Renal cortical epithelial cell (primary cell): ENCODE results near the gene MEA1. TPM values are rescaled to one million over a fixed set of nuclear protein-coding genes. Genes with fewer than 3 reads are reported as not detected.
A peak's percentile ranks its signal among the peaks of the same experiment; 100 is the strongest.
"Not testable (repeated sequence)": the region's sequence is repeated elsewhere in the genome, so short reads cannot be mapped to it uniquely, and the experiment has no call there.

Experiments used
- DNase-seq: peaks from one replicate; pipeline ENCODE4 v3.0.0-alpha.2; 2011; ENCODE audit warnings: low read depth
- total RNA-seq: library from RNA; depleted of rRNA; stranded (reverse); fragments of >200 nt; gene quantifications from 2 replicates; pipeline ENCODE4 v1.2.3, GENCODE V29; 2014

MEA1 gene
- 38.3 and 46.9 TPM in 2 replicates for total RNA-seq

- peak; percentile 100 for DNase-seq
These were observed at the start of gene MEA1, which contains the start of gene KLHDC3 for GRCh38 chr6:43013843-43014433. Gene MEA1 (minus strand): TSS chr6:43013946. CDS start chr6:43013813, 133 bp downstream. Gene KLHDC3 (plus strand): TSS chr6:43014249. CDS start chr6:43017193, 2,944 bp downstream.

- DNase-seq = no peak
These were observed 49.1 kb upstream of the MEA1 start for GRCh38 chr6:43062818-43063217.

- DNase-seq = no peak
These were observed 48.1 kb upstream of the MEA1 start for GRCh38 chr6:43061861-43062260.

- DNase-seq = no peak
These were observed 47.2 kb upstream of the MEA1 start for GRCh38 chr6:43060755-43061633.

- peak; percentile 57 for DNase-seq
These were observed 46.4 kb upstream of the MEA1 start for GRCh38 chr6:43060034-43060754.

- DNase-seq = peak; percentile 96
These were observed 45.7 kb upstream of the MEA1 start, which contains the start of the genes KLC4 and MRPL2 for GRCh38 chr6:43059168-43060033. Gene KLC4 (plus strand): TSS chr6:43059631. CDS start chr6:43061336, 1,705 bp downstream. Gene MRPL2 (minus strand): TSS chr6:43059434. CDS start chr6:43059381, 53 bp downstream.

- no peak for DNase-seq
These were observed 44.8 kb upstream of the MEA1 start for GRCh38 chr6:43058531-43058930.

- no peak for DNase-seq
These were observed 42.2 kb upstream of the MEA1 start for GRCh38 chr6:43055966-43056365.

GRCh38 chr6:43054206-43054943 lies 40.6 kb upstream of the MEA1 start:
- no peak for DNase-seq

- peak; percentile 87 for DNase-seq
These were observed 39.9 kb upstream of the MEA1 start, which contains the start of gene CUL7 for GRCh38 chr6:43053545-43054205. Gene CUL7 (minus strand): TSS chr6:43053851. CDS start chr6:43052788, 1,063 bp downstream.

GRCh38 chr6:43052842-43053544 lies 39.2 kb upstream of the MEA1 start:
- DNase-seq = no peak

GRCh38 chr6:43052225-43052841 lies 38.6 kb upstream of the MEA1 start:
- DNase-seq = no peak

- no peak for DNase-seq
These were observed 37.2 kb upstream of the MEA1 start for GRCh38 chr6:43050981-43051380.

- no peak for DNase-seq
These were observed 34.3 kb upstream of the MEA1 start for GRCh38 chr6:43047998-43048397.

GRCh38 chr6:43045371-43045930 lies 31.7 kb upstream of the MEA1 start:
- no peak for DNase-seq

- DNase-seq = no peak
These were observed 29.6 kb upstream of the MEA1 start for GRCh38 chr6:43043310-43043709.

GRCh38 chr6:43041475-43041874 lies 27.7 kb upstream of the MEA1 start:
- not testable (repeated sequence) for DNase-seq

- DNase-seq = no peak
These were observed 27.0 kb upstream of the MEA1 start for GRCh38 chr6:43040542-43041257.
